Activated CD4-positive, CD25-positive, alpha-beta regulatory T cell treated with anti-CD3 and anti-CD28 coated beads, Interleukin-2, amount 50 U/mL, for 24 hours (primary cell): Measurements from ENCODE around the gene MTTP.
A peak's percentile ranks its signal among the peaks of the same experiment; 100 is the strongest.
"Not testable (repeated sequence)": the region's sequence is repeated elsewhere in the genome, so short reads cannot be mapped to it uniquely, and the experiment has no call there.

ENCODE experiments used
- ATAC-seq, 2 donors: fragments of 150-1000 bp; cut with Tn5 transposase; one replicate each; pipeline ENCODE4 v1.10.0; 2021; ENCODE audit warnings: mild to moderate bottlenecking in 1 of 2, moderate library complexity in 1 of 2

MTTP gene

GRCh38 chr4:99574530-99575324 lies at the start of gene MTTP:
MTTP (plus strand) TSS chr4:99574824; CDS start chr4:99574910, 86 bp downstream.
- ATAC-seq, result no peak

- no peak for ATAC-seq
These were observed 45.4 kb upstream of the MTTP start for GRCh38 chr4:99529228-99529627.

GRCh38 chr4:99529956-99530355 lies 44.7 kb upstream of the MTTP start:
- ATAC-seq, result no peak

- not testable (repeated sequence) for ATAC-seq
These were observed 39.9 kb upstream of the MTTP start for GRCh38 chr4:99534699-99535098.

GRCh38 chr4:99536271-99536670 lies 38.4 kb upstream of the MTTP start:
- no peak for ATAC-seq

GRCh38 chr4:99536848-99537247 lies 37.8 kb upstream of the MTTP start:
- ATAC-seq, result no peak

- no peak for ATAC-seq
These were observed 37.0 kb upstream of the MTTP start for GRCh38 chr4:99537674-99538073.

GRCh38 chr4:99540277-99540939 lies 34.2 kb upstream of the MTTP start:
- no peak for ATAC-seq

GRCh38 chr4:99552872-99553271 lies 21.8 kb upstream of the MTTP start:
- ATAC-seq, result no peak

- peak; percentile 94 to 96 for ATAC-seq
These were observed 11.1 kb upstream of the MTTP start, which contains the start of gene TRMT10A for GRCh38 chr4:99563310-99564186. TRMT10A (minus strand) TSS chr4:99564039; CDS start chr4:99559338, 4,701 bp downstream.

- no peak for ATAC-seq
These were observed 9.7 kb upstream of the MTTP start for GRCh38 chr4:99564921-99565320.

- ATAC-seq, result no peak
These were observed 2.7 kb upstream of the MTTP start for GRCh38 chr4:99571883-99572282.

- ATAC-seq, result no peak
These were observed 1.9 kb upstream of the MTTP start for GRCh38 chr4:99572527-99573240.

- no peak for ATAC-seq
These were observed 772 bp upstream of the MTTP start for GRCh38 chr4:99573735-99574368.

- no peak for ATAC-seq
These were observed 4.1 kb downstream of the MTTP start for GRCh38 chr4:99578714-99579113.

- no peak for ATAC-seq
These were observed 10.9 kb downstream of the MTTP start for GRCh38 chr4:99585516-99585915.

GRCh38 chr4:99586322-99586721 lies 11.7 kb downstream of the MTTP start:
- ATAC-seq, result no peak

GRCh38 chr4:99586797-99587196 lies 12.2 kb downstream of the MTTP start:
- ATAC-seq, result no peak

- no peak for ATAC-seq
These were observed 12.7 kb downstream of the MTTP start for GRCh38 chr4:99587309-99587708.

GRCh38 chr4:99587803-99588202 lies 13.2 kb downstream of the MTTP start:
- no peak for ATAC-seq

- no peak for ATAC-seq
These were observed 17.1 kb downstream of the MTTP start for GRCh38 chr4:99591757-99592156.
